ENCODE results near the gene NEK10. TPM values are rescaled to one million over a fixed set of nuclear protein-coding genes. Genes with fewer than 3 reads are reported as not detected.

Gene NEK10
- total RNA-seq, 1 experiment from 2014 or later = 1.7 TPM

DNA sequence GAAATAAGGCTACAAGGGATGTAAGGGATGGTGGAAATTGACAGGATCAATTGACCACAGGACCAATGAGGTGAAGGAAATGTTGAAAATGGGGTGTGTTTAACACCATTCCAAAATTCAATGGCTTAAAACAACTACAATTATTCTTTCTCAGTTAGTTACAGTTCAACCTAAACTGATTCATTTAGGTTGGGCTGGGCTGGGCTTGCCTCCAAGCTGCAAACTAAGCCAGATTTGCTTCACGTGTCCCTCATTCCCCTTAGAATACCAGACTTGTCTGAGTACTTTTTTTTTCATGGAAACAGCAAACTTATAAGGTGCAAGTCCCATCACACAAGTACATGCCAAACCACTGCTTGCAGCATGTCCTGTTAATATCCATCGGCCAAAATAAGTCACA is 280.1 kb downstream of the NEK10 start:
- intact Hi-C loops (cut with micrococcal nuclease) = no loop called here
- BruUV-seq (replicated peaks) = no TSS peak
- no peak overlapping the region for H3K4me3 ChIP-seq (ENCODE audit: low read length)
- no peaks in the 10 kb centered on the region for H4K20me1 ChIP-seq (ENCODE audit: low read length)
- no peak overlapping the region for H3K4me2 ChIP-seq (ENCODE audit: low read length)
- H3K9me2 ChIP-seq (replicated peaks; ENCODE audit: low read length) = no peaks in the 10 kb centered on the region
- no peaks in the 10 kb centered on the region for H3F3A ChIP-seq (ENCODE audit: low read length, unreplicated experiment)
- H2AFZ ChIP-seq (ENCODE audit: low read length) = no peak overlapping the region
- CTCF ChIA-PET = no interaction called here
- H3K27me3 ChIP-seq (ENCODE audit: low read length) = no peaks in the 10 kb centered on the region
- DNase-seq (no peak), ATAC-seq (no peak)
- no peaks in the 10 kb centered on the region for H3K9me3 ChIP-seq (ENCODE audit: low read length)
- no peak overlapping the region for H3K27ac ChIP-seq (ENCODE audit: low read length)
- no peaks in the 10 kb centered on the region for H3K4me1 ChIP-seq (ENCODE audit: insufficient read depth, low read length)
- no peaks in the 10 kb centered on the region for H3K79me2 ChIP-seq (ENCODE audit: low read length)
- no peak for TF ChIP-seq EZH2 (IDR thresholded peaks at IDR 0.05; ENCODE audit: low read length, unreplicated experiment)
- no peak for TF ChIP-seq EZH2phosphoT487 (IDR thresholded peaks at IDR 0.05; ENCODE audit: borderline replicate concordance, low read length)
- TF ChIP-seq, protein P1, sequence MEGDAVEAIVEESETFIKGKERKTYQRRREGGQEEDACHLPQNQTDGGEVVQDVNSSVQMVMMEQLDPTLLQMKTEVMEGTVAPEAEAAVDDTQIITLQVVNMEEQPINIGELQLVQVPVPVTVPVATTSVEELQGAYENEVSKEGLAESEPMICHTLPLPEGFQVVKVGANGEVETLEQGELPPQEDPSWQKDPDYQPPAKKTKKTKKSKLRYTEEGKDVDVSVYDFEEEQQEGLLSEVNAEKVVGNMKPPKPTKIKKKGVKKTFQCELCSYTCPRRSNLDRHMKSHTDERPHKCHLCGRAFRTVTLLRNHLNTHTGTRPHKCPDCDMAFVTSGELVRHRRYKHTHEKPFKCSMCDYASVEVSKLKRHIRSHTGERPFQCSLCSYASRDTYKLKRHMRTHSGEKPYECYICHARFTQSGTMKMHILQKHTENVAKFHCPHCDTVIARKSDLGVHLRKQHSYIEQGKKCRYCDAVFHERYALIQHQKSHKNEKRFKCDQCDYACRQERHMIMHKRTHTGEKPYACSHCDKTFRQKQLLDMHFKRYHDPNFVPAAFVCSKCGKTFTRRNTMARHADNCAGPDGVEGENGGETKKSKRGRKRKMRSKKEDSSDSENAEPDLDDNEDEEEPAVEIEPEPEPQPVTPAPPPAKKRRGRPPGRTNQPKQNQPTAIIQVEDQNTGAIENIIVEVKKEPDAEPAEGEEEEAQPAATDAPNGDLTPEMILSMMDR (conservative IDR thresholded peaks at IDR 0.05; ENCODE audit: low read depth, low read length) = no peak
- H3K9ac ChIP-seq (ENCODE audit: low read length) = no peak overlapping the region
- no peaks in the 10 kb centered on the region for H3K36me3 ChIP-seq (ENCODE audit: low read depth, low read length)
- POLR2A ChIA-PET (ENCODE audit: unreplicated experiment) = no interaction called here

DNA sequence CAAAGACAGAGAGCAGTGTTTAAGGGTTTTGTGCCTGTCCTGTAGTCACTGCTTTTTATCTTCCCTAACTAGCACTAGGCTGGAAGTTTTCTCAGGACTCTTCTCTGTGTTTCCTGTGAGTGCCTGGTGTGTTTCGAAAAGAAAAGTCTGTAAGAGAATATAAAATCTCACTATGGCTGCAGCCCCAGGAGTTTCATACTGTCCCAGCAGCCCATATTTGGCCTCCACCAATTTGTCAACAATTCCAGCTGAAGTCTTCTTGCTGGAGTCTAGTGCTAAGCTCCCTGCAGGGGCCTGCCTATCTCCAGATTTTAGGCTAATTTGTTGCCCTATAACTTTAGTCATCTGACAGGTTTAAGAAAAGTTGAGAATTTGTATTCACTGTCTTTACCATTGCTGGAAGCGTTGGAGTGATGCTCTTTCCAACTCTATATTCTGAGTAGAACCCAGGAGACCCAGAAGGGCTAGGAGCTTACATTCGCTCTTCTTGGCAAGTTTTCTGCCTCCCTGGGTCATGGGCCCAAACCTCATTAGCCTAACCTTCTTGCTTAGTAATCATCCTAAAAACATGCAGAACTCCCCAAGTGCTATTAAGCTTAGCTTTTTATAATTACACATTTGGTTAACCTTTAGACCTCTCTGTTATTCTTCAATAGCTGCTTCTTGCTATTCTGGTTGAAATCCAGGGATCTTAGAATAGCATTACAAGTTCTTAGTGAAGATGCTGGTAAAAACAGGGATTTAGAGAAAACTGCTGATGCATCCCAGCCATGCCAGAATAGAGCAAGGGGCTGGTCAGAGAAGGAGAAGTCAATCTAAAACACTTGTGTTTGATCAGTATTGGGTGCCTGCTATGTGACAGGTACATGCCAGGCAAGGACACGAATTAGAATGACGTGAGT is 283.1 kb downstream of the NEK10 start:
- no peak for ATAC-seq
- H3K9ac ChIP-seq (ENCODE audit: low read length) = no peak overlapping the region
- ChIA-PET CTCF (no interaction called here), POLR2A (ENCODE audit: unreplicated experiment) (no interaction called here)
- H3K36me3 ChIP-seq (ENCODE audit: low read depth, low read length) = no peaks in the 10 kb centered on the region
- H3K79me2 ChIP-seq (ENCODE audit: low read length) = no peaks in the 10 kb centered on the region
- no peak overlapping the region for H2AFZ ChIP-seq (ENCODE audit: low read length)
- no peak overlapping the region for H3K4me2 ChIP-seq (ENCODE audit: low read length)
- TF ChIP-seq, protein P1 (conservative IDR thresholded peaks at IDR 0.05; ENCODE audit: low read depth, low read length) = no peak
- no peak for TF ChIP-seq EZH2phosphoT487 (IDR thresholded peaks at IDR 0.05; ENCODE audit: borderline replicate concordance, low read length)
- TF ChIP-seq EZH2 (IDR thresholded peaks at IDR 0.05; ENCODE audit: low read length, unreplicated experiment) = no peak
- no peaks in the 10 kb centered on the region for H3K9me3 ChIP-seq (ENCODE audit: low read length)
- no peaks in the 10 kb centered on the region for H3K27me3 ChIP-seq (ENCODE audit: low read length)
- no peaks in the 10 kb centered on the region for H3K4me1 ChIP-seq (ENCODE audit: insufficient read depth, low read length)
- no peaks in the 10 kb centered on the region for H4K20me1 ChIP-seq (ENCODE audit: low read length)
- H3K9me2 ChIP-seq (replicated peaks; ENCODE audit: low read length) = no peaks in the 10 kb centered on the region
- no TSS peak for BruUV-seq (replicated peaks)
- no peak overlapping the region for H3K4me3 ChIP-seq (ENCODE audit: low read length)
- intact Hi-C loops (cut with micrococcal nuclease) = no loop called here
- DNase-seq = no peak
- H3F3A ChIP-seq (ENCODE audit: low read length, unreplicated experiment) = no peaks in the 10 kb centered on the region
- no peak overlapping the region for H3K27ac ChIP-seq (ENCODE audit: low read length)

DNA sequence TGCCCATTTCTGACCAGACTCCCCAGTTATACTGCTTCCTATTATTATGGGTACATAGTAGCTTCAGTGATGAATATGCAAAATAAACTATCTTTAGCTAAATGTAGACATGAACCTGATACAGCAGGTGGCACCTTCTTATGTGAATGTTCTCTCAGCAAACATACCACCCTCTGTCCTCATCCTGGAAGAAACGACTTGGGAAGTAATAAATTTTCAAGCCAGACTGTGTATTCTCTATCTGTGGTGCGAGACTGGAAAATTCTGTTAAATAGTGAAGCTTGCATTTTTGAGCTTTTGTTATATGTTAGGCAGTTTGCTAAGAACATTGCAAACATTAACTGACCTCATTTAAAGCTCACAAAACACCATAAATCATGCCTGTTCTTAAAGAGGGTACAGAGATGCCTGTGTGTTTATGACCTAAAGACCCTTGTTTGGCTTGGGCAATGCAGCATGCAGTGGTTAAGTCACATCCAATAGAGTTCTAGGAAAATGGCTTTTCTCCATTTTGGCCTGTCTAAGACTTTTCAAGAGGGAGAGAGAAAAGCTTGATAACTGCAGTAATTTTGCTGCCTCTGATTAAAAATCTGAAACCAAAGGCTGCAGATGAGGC is 287.1 kb downstream of the NEK10 start:
- Histone ChIP-seq H3K4me3 (ENCODE audit: low read length) (no peak overlapping the region), H3K27me3 (ENCODE audit: low read length) (no peaks in the 10 kb centered on the region), H2AFZ (ENCODE audit: low read length) (no peak overlapping the region), H3K36me3 (ENCODE audit: low read depth, low read length) (no peaks in the 10 kb centered on the region), H3K9me3 (ENCODE audit: low read length) (no peaks in the 10 kb centered on the region), H3K79me2 (ENCODE audit: low read length) (no peaks in the 10 kb centered on the region), H3K27ac (ENCODE audit: low read length) (no peak overlapping the region), H3F3A (ENCODE audit: low read length, unreplicated experiment) (no peaks in the 10 kb centered on the region), H3K9me2 (replicated peaks; ENCODE audit: low read length) (no peaks in the 10 kb centered on the region), H4K20me1 (ENCODE audit: low read length) (no peaks in the 10 kb centered on the region), H3K4me1 (ENCODE audit: insufficient read depth, low read length) (no peaks in the 10 kb centered on the region), H3K4me2 (ENCODE audit: low read length) (no peak overlapping the region), H3K9ac (ENCODE audit: low read length) (no peak overlapping the region)
- DNase-seq = no peak
- CTCF ChIA-PET = no interaction called here
- intact Hi-C loops (cut with micrococcal nuclease) = no loop called here
- TF ChIP-seq EZH2phosphoT487 (IDR thresholded peaks at IDR 0.05; ENCODE audit: borderline replicate concordance, low read length) = no peak
- no peak for TF ChIP-seq EZH2 (IDR thresholded peaks at IDR 0.05; ENCODE audit: low read length, unreplicated experiment)
- TF ChIP-seq, protein P1 (conservative IDR thresholded peaks at IDR 0.05; ENCODE audit: low read depth, low read length) = no peak
- POLR2A ChIA-PET (ENCODE audit: unreplicated experiment) = no interaction called here
- no peak for ATAC-seq
- BruUV-seq (replicated peaks) = no TSS peak

Data from PC-3 (cell line).